ENCODE data around the gene SPINK9.

Gene SPINK9

DNA sequence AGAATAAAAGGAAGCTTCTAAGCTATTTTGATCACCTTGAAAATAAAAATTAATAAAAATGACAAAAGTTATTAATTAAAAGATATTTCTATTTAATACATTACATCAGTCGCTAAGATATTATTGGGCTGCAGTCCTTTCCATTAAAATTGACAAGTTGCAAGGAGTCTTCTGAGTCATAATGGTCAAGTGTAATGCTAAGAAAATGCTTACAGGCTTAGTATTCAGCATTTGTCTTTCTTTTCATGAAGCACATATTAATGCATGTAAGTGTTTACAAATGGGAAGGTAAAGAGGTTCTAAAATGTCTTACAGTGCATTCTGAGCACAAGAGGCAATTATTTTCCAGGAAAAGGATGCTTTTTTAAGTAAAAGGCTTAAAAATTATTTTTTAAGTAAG is 17.3 kb downstream of the SPINK9 start:
- no peak overlapping the region for H3K4me3 ChIP-seq (ENCODE audit: low read length)
- DNase-seq (ENCODE audit: low read depth, low spot score) = no peak

GRCh38 chr5:148353634-148354033 is 18.3 kb downstream of the SPINK9 start:
- no peak for DNase-seq (ENCODE audit: low read depth, low spot score)
- no peak overlapping the region for H3K4me3 ChIP-seq (ENCODE audit: low read length)

DNA sequence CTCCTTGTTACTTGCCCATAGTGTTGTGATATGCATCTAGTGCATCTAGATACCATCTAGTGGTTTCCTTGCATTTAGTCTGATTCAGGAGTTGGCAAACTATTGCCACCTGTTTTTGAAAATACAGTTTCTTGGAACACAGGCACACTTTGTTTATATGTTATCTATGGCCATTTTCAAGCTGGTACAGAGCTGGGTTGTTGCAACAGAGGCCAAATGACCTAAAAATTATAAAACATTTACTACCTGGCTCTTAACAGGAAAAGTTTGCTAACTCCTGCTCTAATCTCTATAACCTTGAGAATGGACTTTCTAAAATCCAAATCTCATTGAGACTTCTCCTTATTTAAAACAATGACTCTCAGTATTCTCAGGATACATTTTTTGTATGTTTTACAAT is 29.0 kb downstream of the SPINK9 start:
- no peak for DNase-seq (ENCODE audit: low read depth, low spot score)

DNA sequence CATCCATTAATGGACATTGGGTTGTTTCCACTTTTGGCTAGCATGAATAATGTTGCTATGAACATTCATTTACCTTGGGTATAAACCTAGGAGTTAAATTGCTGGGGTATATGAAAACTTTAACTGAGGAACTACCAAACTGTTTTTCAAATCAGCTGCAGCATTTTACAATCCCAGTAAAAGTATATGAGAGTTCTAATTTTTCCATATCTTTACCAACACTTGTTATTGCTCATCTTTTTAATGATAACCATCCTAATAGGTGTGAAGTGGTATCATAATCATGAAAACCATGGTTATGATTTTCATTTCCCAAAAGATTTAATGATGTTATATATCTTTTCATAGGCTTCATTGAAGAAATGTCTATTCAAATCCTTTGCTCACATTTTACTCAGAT is 32.9 kb downstream of the SPINK9 start:
- H3K4me3 ChIP-seq (ENCODE audit: low read length) = no peak overlapping the region
- no peak for DNase-seq (ENCODE audit: low read depth, low spot score)

More for the DNA sequence above, 29.0 kb downstream of the SPINK9 start:
- no peak overlapping the region for H3K4me3 ChIP-seq (ENCODE audit: low read length)

- no peak overlapping the region for H3K4me3 ChIP-seq (ENCODE audit: low read length)
- no peak for DNase-seq (ENCODE audit: low read depth, low spot score)
Measured at GRCh38 chr5:148372166-148372725, 36.9 kb downstream of the SPINK9 start.

DNA sequence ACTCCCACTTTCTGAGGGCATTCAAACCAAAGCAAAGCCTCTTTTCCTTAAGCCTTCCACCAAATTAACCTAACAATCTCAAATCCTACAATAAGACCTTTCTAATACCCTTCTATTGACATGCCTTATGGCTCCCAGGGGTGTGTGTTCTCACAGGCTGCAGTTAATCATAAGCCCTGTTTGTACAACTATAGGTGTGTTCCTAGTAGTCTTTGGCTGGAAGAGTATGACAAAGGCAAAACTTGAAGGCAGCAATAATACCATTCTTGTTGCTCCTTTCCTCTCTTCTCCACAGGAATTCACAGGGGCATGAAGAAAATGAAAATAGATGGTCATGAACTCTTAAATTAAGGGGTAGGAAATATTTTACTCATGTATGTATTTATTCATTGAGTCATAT is 37.5 kb downstream of the SPINK9 start:
- no peak for DNase-seq (ENCODE audit: low read depth, low spot score)
- no peak overlapping the region for H3K4me3 ChIP-seq (ENCODE audit: low read length)

DNA sequence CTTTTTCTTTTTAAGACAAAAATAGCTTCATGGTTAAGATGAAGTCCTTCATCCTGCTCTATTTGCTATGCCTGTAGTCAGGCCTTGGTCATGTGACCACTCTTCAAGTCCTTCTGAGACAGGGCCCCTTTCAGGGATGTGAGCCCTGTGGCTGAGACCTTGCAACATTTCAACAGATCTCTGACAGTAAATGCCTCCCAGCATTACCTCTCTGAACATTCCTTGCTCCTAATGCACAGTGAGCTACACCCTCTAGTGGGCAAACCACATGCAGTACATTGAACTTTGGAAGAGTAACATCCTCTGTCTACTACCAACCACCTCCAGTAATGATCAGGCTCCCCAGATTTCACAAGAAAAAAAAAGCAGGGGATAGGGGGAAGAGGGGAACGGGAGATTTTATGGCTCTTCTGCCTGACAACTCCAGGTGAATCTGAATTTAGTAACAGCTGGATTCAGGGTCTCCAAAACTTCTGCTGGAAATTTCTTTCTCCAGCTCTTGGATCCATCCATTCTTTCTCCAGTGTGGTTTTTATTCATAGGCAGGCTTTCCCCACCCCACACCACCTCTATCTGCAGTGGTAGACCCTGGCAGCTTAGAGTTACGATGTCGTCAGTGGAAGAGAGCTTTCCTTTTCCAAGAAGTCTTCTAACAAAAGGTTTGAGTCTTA is 39.5 kb downstream of the SPINK9 start:
- DNase-seq (ENCODE audit: low read depth, low spot score) = peak; percentile 42
- no peak overlapping the region for H3K4me3 ChIP-seq (ENCODE audit: low read length)

GRCh38 chr5:148376198-148376597 is 40.8 kb downstream of the SPINK9 start:
- H3K4me3 ChIP-seq (ENCODE audit: low read length) = no peak overlapping the region
- no peak for DNase-seq (ENCODE audit: low read depth, low spot score)

- no peak for DNase-seq (ENCODE audit: low read depth, low spot score)
Measured at GRCh38 chr5:148378670-148379069, 43.3 kb downstream of the SPINK9 start.

GRCh38 chr5:148379340-148379739 is 44.0 kb downstream of the SPINK9 start:
- H3K4me3 ChIP-seq (ENCODE audit: low read length) = no peak overlapping the region
- DNase-seq (ENCODE audit: low read depth, low spot score) = no peak

More at GRCh38 chr5:148378670-148379069, 43.3 kb downstream of the SPINK9 start:
- no peak overlapping the region for H3K4me3 ChIP-seq (ENCODE audit: low read length)

- DNase-seq (ENCODE audit: low read depth, low spot score) = no peak
- no peak overlapping the region for H3K4me3 ChIP-seq (ENCODE audit: low read length)
Measured at GRCh38 chr5:148381906-148382305, 46.5 kb downstream of the SPINK9 start.

GRCh38 chr5:148382961-148383360 is 47.6 kb downstream of the SPINK9 start:
- peak overlapping the region; percentile 87 for H3K4me3 ChIP-seq (ENCODE audit: low read length)
- DNase-seq (ENCODE audit: low read depth, low spot score) = no peak

DNA sequence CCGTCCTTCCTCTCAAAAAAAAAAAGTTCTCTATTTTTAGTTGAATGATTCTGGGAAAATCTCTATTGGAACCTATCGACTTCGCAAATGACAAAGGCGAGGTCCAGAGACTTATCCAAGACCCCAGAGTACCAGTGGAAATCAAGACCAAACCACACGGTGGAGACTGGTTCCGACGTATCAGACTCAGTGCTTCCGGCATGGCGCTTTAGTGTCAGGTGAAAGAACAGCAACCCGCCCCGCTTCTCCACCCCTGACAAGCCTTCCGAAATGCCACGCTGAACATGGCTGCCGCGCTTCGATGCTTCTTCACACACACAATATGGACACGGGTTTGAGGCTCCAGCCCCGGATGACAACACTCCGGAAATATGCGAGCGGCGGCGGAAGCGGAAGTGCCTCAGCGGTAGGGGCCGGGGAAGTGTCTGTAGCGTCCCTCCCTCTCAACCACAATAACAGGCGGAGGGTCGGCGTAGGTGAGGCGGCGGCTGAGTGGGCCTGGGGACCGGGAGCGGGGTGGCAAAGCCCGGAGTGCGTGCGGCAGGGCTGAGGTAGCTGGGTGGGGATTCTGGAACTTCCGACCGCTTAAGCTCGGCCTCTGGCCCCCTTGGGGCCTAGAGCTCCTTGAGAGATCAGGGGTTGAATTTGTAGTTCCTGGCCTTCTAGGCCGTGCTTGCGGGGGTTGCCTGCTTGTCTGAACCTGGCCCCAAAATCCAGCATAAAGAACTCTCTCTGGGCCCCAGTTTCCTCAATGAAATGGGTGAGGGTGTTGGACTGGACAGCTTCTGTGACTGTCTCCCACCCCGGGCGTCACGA is 48.4 kb downstream of the SPINK9 start, which contains the start of gene FBXO38:
TSS of gene FBXO38 (plus strand) at position 395 of the 816 bp plus-strand sequence. CDS start 10,819 bp downstream, outside the sequence.
- DNase-seq (ENCODE audit: low read depth, low spot score) = peak; percentile 97
- peak within 1 kb of the TSS; percentile 87 for H3K4me3 ChIP-seq (ENCODE audit: low read length)

- DNase-seq (ENCODE audit: low read depth, low spot score) = no peak
- H3K4me3 ChIP-seq (ENCODE audit: low read length) = peak overlapping the region; percentile 87
Measured at GRCh38 chr5:148384380-148384737, 49.0 kb downstream of the SPINK9 start.

DNA sequence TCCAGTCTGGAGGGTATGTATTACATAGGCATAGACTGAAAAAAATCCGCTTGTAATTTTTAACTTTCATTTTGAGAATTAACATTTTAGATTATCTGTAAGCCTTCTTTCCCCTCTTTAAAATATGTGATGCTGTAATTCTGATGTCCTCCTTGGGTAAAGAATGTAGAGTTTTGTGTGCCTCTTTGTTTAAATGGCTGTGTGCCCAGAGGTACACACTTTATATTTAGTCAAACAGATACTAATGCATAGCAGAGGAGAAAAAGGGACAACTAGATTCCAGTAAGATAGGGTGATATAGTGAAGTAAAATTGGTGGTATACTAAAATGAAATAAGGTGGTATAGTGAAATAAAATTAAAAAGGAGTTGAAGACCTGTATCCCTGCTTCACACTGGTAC is 49.7 kb downstream of the SPINK9 start:
- no peak for DNase-seq (ENCODE audit: low read depth, low spot score)
- H3K4me3 ChIP-seq (ENCODE audit: low read length) = peak overlapping the region; percentile 87

DNA sequence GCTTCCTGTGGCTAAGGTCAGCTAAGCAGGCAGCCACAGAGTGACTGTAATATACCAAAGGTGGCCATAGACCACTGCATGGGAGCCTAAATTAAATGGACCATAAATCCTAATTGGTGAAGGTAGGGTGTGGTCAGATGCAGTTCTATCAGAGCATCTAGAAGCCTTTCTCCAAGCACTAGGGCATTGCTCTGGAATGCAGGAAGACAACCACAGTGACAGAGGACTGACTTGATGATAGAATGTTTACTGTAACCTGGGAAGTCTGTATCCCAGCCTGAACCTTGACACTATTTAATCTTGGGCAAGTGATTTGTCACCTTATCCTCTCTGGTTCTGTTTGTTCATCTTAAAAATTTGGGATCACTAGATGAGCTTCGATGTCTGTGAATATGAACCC is 50.7 kb downstream of the SPINK9 start:
- no peak overlapping the region for H3K4me3 ChIP-seq (ENCODE audit: low read length)
- DNase-seq (ENCODE audit: low read depth, low spot score) = no peak

- H3K4me3 ChIP-seq (ENCODE audit: low read length) = no peak overlapping the region
- no peak for DNase-seq (ENCODE audit: low read depth, low spot score)
Measured at GRCh38 chr5:148387325-148387724, 52.0 kb downstream of the SPINK9 start.

- no peak overlapping the region for H3K4me3 ChIP-seq (ENCODE audit: low read length)
- no peak for DNase-seq (ENCODE audit: low read depth, low spot score)
Measured at GRCh38 chr5:148388696-148389095, 53.3 kb downstream of the SPINK9 start.

Data from Jurkat, Clone E6-1 (cell line).